NCI-H1048 (cell line): ENCODE results near the gene NLRC5.
"Not testable (repeated sequence)": the region's sequence is repeated elsewhere in the genome, so short reads cannot be mapped to it uniquely, and the experiment has no call there.

Experiments
- DNase-seq: peaks from one replicate; lab custom pipeline; 2025; lab: John Stamatoyannopoulos, UW

The NLRC5 gene

GRCh38 chr16:56983211-56983751 lies 6.1 kb upstream of the NLRC5 start:
- no peak for DNase-seq

- no peak for DNase-seq
These were observed 4.7 kb upstream of the NLRC5 start for GRCh38 chr16:56984639-56985038.

- no peak for DNase-seq
These were observed 3.9 kb upstream of the NLRC5 start for GRCh38 chr16:56985288-56985961.

GRCh38 chr16:56985962-56986360 lies 3.4 kb upstream of the NLRC5 start:
- no peak for DNase-seq

- DNase-seq: no peak
These were observed 3.0 kb upstream of the NLRC5 start for GRCh38 chr16:56986361-56986760.

- DNase-seq: not testable (repeated sequence)
These were observed 2.4 kb upstream of the NLRC5 start for GRCh38 chr16:56986908-56987307.

- DNase-seq: no peak
These were observed 1.7 kb upstream of the NLRC5 start for GRCh38 chr16:56987692-56988091.

- DNase-seq: no peak
These were observed 1.0 kb upstream of the NLRC5 start for GRCh38 chr16:56988161-56988947.

GRCh38 chr16:56989988-56990387 lies 631 bp downstream of the NLRC5 start:
- DNase-seq: no peak

- DNase-seq: no peak
These were observed 1.3 kb downstream of the NLRC5 start for GRCh38 chr16:56990407-56991286.

- not testable (repeated sequence) for DNase-seq
These were observed 3.1 kb downstream of the NLRC5 start for GRCh38 chr16:56992431-56992830.

- DNase-seq: no peak
These were observed 3.8 kb downstream of the NLRC5 start for GRCh38 chr16:56993204-56993603.

- DNase-seq: no peak
These were observed 5.0 kb downstream of the NLRC5 start for GRCh38 chr16:56994311-56994710.

- DNase-seq: no peak
These were observed 5.9 kb downstream of the NLRC5 start for GRCh38 chr16:56995136-56995805.

- DNase-seq: no peak
These were observed 7.9 kb downstream of the NLRC5 start for GRCh38 chr16:56997264-56997663.

- no peak for DNase-seq
These were observed 8.6 kb downstream of the NLRC5 start for GRCh38 chr16:56997931-56998330.

GRCh38 chr16:56998352-56998751 lies 9.0 kb downstream of the NLRC5 start:
- no peak for DNase-seq

GRCh38 chr16:56998861-56999260 lies 9.5 kb downstream of the NLRC5 start:
- no peak for DNase-seq

- DNase-seq: no peak
These were observed 10.3 kb downstream of the NLRC5 start for GRCh38 chr16:56999409-57000270.

GRCh38 chr16:57000271-57001025 lies 11.1 kb downstream of the NLRC5 start:
- no peak for DNase-seq
